Natural killer cell (primary cell): ENCODE data around the gene HSD17B13. TPM values are rescaled to one million over a fixed set of nuclear protein-coding genes. Genes with fewer than 3 reads are reported as not detected.
"Not testable (repeated sequence)": the region's sequence is repeated elsewhere in the genome, so short reads cannot be mapped to it uniquely, and the experiment has no call there.

Experiments used
- ATAC-seq, 3 donors: fragments of 150-1000 bp in 2 of 3; fragments of 200-7000 bp in 1 of 3; cut with Tn5 transposase; 1 replicate in 1 of 3; 2 replicates in 2 of 3; pipeline ENCODE4 v1.10.0; 2021; ENCODE audit warnings: mild to moderate bottlenecking in 2 of 3, moderate library complexity in 2 of 3
- DNase-seq, 2 donors: peaks; one replicate each; pipeline versions ENCODE4 v3.0.0 to v3.0.0-alpha.2; 2013 to 2021; ENCODE audit warnings: mixed read lengths in 1 of 2
- H3K27ac ChIP-seq: one replicate; pipeline ENCODE4 v1.5.1; 2013; ENCODE audit warnings: mild to moderate bottlenecking, low read length
- H3K27me3 ChIP-seq: one replicate; pipeline ENCODE4 v1.6.1; 2013; ENCODE audit warnings: low read length; ENCODE audit not compliant: control insufficient read depth, insufficient read depth
- H3K36me3 ChIP-seq: one replicate; pipeline ENCODE4 v1.6.1; 2013; ENCODE audit warnings: low read length; ENCODE audit not compliant: control insufficient read depth, insufficient read depth
- H3K4me1 ChIP-seq: one replicate; pipeline ENCODE4 v1.6.1; 2013; ENCODE audit warnings: low read length; ENCODE audit not compliant: control insufficient read depth, insufficient read depth
- H3K4me3 ChIP-seq: one replicate; pipeline ENCODE4 v1.5.1; 2013; ENCODE audit warnings: low read length
- H3K9me3 ChIP-seq: one replicate; pipeline ENCODE4 v1.6.1; 2013; ENCODE audit warnings: low read length; ENCODE audit not compliant: control insufficient read depth, insufficient read depth
- H3K27ac Mint-ChIP-seq, 2 donors: one replicate each; pipeline ENCODE4 v1.8.0; 2022; ENCODE audit warnings: mild to moderate bottlenecking in 2 of 2, mixed read lengths in 2 of 2, moderate library complexity in 1 of 2
- H3K27me3 Mint-ChIP-seq, 2 donors: one replicate each; pipeline ENCODE4 v1.8.0; 2022; ENCODE audit warnings: low read depth in 2 of 2, mixed read lengths in 2 of 2
- H3K36me3 Mint-ChIP-seq: one replicate; pipeline ENCODE4 v1.8.0; 2022; ENCODE audit warnings: mixed read lengths
- H3K4me1 Mint-ChIP-seq, 2 donors: one replicate each; pipeline ENCODE4 v1.8.0; 2022; ENCODE audit warnings: mixed read lengths in 2 of 2
- H3K4me3 Mint-ChIP-seq: one replicate; pipeline ENCODE4 v1.8.0; 2022; ENCODE audit warnings: mild to moderate bottlenecking, moderate library complexity, mixed read lengths
- H3K9me3 Mint-ChIP-seq, 2 donors: one replicate each; pipeline ENCODE4 v1.8.0; 2022; ENCODE audit warnings: mixed read lengths in 2 of 2
- CTCF ChIP-seq: fragments of 200-600 bp; IDR thresholded peaks from one replicate; pipeline ENCODE4 v1.8.0; 2022; ENCODE audit warnings: antibody characterized with exemption
- WGBS: methylation state at CpG from one replicate; pipeline ENCODE4 v1.1.7; 2013; ENCODE audit warnings: missing lambda C conversion rate; ENCODE audit not compliant: insufficient coverage; 5-methylcytosine and 5-hydroxymethylcytosine counted together
- intact Hi-C: fragments of 100-400 bp; cut with micrococcal nuclease; formaldehyde crosslinking; loops from one replicate; pipeline ENCODE4 v1.14.2; 2022
- total RNA-seq, 4 donors: library from RNA; stranded (reverse); fragments of 120-200 nt in 1 of 4; gene quantifications; one replicate each; pipeline versions ENCODE4 v1.2.3 to v1.2.4, GENCODE V29; 2013 to 2022

The HSD17B13 gene
- total RNA-seq, 3 donors from 2014 or later (not counting 1 experiment from before 2014, with no cell fraction given): 0.33 to 0.95 (median 0.73) TPM

- Histone ChIP-seq H3K27ac (no peak overlapping the region), H3K36me3 (no peaks in the 10 kb centered on the region), H3K9me3 (no peaks in the 10 kb centered on the region), H3K4me3 (no peak overlapping the region), H3K4me1 (no peaks in the 10 kb centered on the region), H3K27me3 (no peaks in the 10 kb centered on the region)
- Mint-ChIP-seq H3K4me3 (no peak overlapping the region), H3K27ac (no peak overlapping the region), H3K9me3 (no peaks in the 10 kb centered on the region), H3K27me3 (peaks cover 6 to 15% of the 10 kb centered on the region in 2 donors), H3K4me1 (no peaks in the 10 kb centered on the region), H3K36me3 (no peaks in the 10 kb centered on the region)
- DNase-seq (no peak), ATAC-seq (no peak)
- intact Hi-C loops: no loop called here
- TF ChIP-seq CTCF: no peak
- 81% methylated on average over 3 of the region's 4 CpGs for WGBS
Measured at GRCh38 chr4:87299898-87300297, 22.8 kb downstream of the HSD17B13 start.

GRCh38 chr4:87298362-87298761 is 24.3 kb downstream of the HSD17B13 start:
- H3K4me3 Mint-ChIP-seq: no peak overlapping the region
- ATAC-seq: no peak
- no peaks in the 10 kb centered on the region for H3K4me1 Mint-ChIP-seq
- no peaks in the 10 kb centered on the region for H3K27me3 ChIP-seq
- H3K4me1 ChIP-seq: no peaks in the 10 kb centered on the region
- TF ChIP-seq CTCF: no peak
- 87% methylated on average over 2 of the region's 2 CpGs for WGBS
- DNase-seq: no peak
- H3K36me3 ChIP-seq: no peaks in the 10 kb centered on the region
- H3K9me3 ChIP-seq: no peaks in the 10 kb centered on the region
- no peak overlapping the region for H3K4me3 ChIP-seq
- peaks cover 6 to 15% of the 10 kb centered on the region in 2 donors for H3K27me3 Mint-ChIP-seq
- no peak overlapping the region for H3K27ac ChIP-seq
- peaks cover 0 to 5% of the 10 kb centered on the region in 2 donors for H3K9me3 Mint-ChIP-seq
- H3K36me3 Mint-ChIP-seq: peaks cover 5% of the 10 kb centered on the region
- no peak overlapping the region for H3K27ac Mint-ChIP-seq
- intact Hi-C loops: no loop called here

GRCh38 chr4:87294911-87295310 is 27.8 kb downstream of the HSD17B13 start:
- H3K27me3 Mint-ChIP-seq, H3K4me3 Mint-ChIP-seq, H3K27ac ChIP-seq, H3K36me3 ChIP-seq, H3K27ac Mint-ChIP-seq, H3K4me1 ChIP-seq, H3K27me3 ChIP-seq, H3K9me3 ChIP-seq, DNase-seq, H3K9me3 Mint-ChIP-seq, intact Hi-C loops, ATAC-seq, H3K36me3 Mint-ChIP-seq, H3K4me1 Mint-ChIP-seq, H3K4me3 ChIP-seq: not testable (repeated sequence)
- WGBS: 92% methylated on average over 9 of the region's 11 CpGs

GRCh38 chr4:87293889-87294288 is 28.8 kb downstream of the HSD17B13 start:
- H3K9me3 ChIP-seq, H3K4me1 Mint-ChIP-seq, ATAC-seq, H3K9me3 Mint-ChIP-seq, H3K4me3 Mint-ChIP-seq, H3K4me3 ChIP-seq, H3K27me3 ChIP-seq, H3K36me3 ChIP-seq, H3K27ac Mint-ChIP-seq, H3K36me3 Mint-ChIP-seq, H3K27me3 Mint-ChIP-seq, intact Hi-C loops, H3K27ac ChIP-seq, DNase-seq, H3K4me1 ChIP-seq: not testable (repeated sequence)
- 92% methylated on average over 5 of the region's 7 CpGs for WGBS

- Mint-ChIP-seq H3K27me3 (peaks cover 0 to 3% of the 10 kb centered on the region in 2 donors), H3K36me3 (no peaks in the 10 kb centered on the region), H3K4me3 (no peak overlapping the region), H3K4me1 (no peaks in the 10 kb centered on the region), H3K9me3 (peaks cover 4 to 6% of the 10 kb centered on the region in 2 donors), H3K27ac (no peak overlapping the region)
- WGBS: 80% methylated on average over 1 of the region's 1 CpG
- intact Hi-C loops: no loop called here
- H3K4me1 ChIP-seq: no peaks in the 10 kb centered on the region
- no peaks in the 10 kb centered on the region for H3K36me3 ChIP-seq
- peaks cover 14% of the 10 kb centered on the region for H3K9me3 ChIP-seq
- no peak for TF ChIP-seq CTCF
- DNase-seq (no peak), ATAC-seq (no peak)
- H3K27me3 ChIP-seq: no peaks in the 10 kb centered on the region
- no peak overlapping the region for H3K4me3 ChIP-seq
- no peak overlapping the region for H3K27ac ChIP-seq
Measured at GRCh38 chr4:87286970-87287369, 35.7 kb downstream of the HSD17B13 start.

GRCh38 chr4:87284268-87284667 is 38.4 kb downstream of the HSD17B13 start:
- H3K36me3 Mint-ChIP-seq, H3K27me3 ChIP-seq, H3K27ac Mint-ChIP-seq, H3K4me1 Mint-ChIP-seq, H3K4me1 ChIP-seq, intact Hi-C loops, ATAC-seq, H3K36me3 ChIP-seq, DNase-seq, H3K9me3 Mint-ChIP-seq, H3K4me3 ChIP-seq, H3K27ac ChIP-seq, H3K27me3 Mint-ChIP-seq, H3K4me3 Mint-ChIP-seq: not testable (repeated sequence)
- H3K9me3 ChIP-seq: peaks cover 14% of the 10 kb centered on the region
